ENCODE data around the gene C22orf31.

Gene C22orf31

DNA sequence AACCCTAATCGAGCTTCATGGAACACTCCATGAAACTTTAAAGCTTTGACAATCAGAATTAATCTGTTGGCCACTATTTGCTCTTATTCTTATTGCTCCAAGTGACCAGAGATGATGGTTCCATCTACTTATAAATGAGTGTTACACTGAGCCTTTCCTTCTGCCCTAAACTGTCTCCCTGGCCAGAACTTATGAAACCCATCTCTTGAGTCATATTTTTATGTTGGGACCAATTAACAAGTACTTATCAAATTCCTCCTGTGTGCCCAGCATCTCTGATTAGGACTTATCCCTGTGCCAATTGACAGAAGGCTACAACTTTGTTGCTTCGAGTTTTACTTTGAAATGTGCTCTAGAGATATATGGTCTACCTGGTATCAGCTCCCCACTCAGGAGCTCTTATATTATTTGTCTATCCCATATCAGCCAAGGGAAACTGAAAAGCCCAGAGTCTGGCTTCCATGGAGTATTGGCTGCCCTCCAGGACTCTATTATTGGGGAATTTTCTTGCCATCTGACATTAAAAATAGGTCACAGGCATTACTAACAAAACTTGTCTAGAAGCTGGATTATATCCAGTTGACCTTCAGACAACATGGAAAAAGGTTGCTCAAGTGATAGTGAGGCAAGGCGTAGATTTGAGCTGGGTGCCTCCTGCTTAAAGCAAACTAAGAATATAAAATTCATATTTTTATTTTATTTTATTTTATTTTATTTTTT is 20.0 kb upstream of the C22orf31 start:
- no peak for DNase-seq (ENCODE audit: low spot score)

GRCh38 chr22:29080106-29080975 is 18.7 kb upstream of the C22orf31 start:
- no peak for DNase-seq (ENCODE audit: low spot score)

DNA sequence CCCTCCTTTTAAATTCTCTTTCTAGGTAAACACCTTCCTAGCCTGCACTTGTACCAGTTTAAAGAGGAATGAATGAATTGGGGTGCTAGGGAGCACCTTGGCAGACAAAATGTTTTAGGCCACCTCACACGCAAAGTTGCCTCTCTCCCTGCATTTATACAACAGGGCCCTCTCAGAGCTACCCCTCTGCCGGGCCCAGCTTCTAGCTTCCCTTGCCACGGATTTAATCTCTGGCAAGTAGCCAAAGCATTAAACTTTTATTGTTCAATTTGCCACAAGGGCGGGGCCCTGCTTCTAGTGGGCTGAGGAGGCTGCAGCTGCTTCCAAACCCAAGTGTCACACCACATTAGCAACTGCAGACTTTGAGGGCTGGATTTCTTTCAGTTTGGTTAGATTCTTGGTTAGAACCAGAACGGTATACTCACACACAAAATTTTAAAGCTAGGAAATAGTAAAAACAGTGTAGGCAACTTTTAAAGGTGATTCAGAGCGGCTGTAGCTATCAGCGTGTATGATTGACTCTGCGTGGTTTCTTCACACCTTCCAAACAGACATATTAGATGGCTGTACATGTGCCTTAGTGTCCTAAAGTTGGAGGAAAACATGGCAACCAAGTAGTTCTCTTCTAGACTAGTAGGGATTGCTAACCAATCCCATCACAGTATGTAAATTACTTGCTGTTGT is 17.7 kb upstream of the C22orf31 start:
- DNase-seq (ENCODE audit: low spot score), result peak; percentile 26

GRCh38 chr22:29078869-29079207 is 17.2 kb upstream of the C22orf31 start:
- DNase-seq (ENCODE audit: low spot score), result no peak

DNA sequence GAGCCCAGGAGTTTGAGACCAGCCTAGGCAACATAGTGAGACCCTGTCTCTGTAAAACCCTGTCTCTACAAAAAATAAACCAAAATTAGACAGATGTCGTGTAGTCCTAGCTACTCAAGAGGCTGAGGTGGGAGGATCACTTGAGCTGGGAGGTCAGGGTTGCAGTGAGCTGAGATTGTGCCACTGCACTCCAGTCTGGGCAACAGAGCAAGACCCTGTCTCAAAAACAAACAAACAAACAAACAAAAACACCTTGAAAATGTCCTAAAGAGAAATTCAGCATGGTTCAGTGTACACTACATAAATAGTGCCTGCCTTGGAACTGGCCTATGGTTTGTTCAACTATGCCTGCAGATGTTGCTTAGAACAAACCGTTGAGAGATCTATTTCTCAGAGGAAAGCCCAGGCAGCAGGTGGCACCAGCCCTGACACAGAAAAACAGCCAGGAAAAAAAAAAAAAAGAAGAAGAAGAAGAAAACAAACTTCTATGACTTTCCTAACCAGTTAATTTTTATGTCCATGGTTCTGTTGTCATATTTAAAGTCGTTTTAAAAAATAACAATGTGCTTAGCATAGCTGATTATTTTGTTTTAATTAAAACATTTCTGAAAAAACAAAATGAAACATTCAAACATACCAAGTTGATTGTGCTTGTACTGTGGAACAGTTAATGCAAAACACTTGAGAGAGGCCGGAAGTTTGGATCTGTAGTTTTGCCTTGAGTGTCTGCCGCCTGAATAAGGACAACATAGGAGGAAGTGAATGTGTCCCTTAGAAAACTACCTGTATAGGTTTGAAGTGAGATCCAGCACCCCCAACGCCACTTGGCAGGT is 16.6 kb upstream of the C22orf31 start:
- no peak for DNase-seq (ENCODE audit: low spot score)

GRCh38 chr22:29074276-29074772 is 12.7 kb upstream of the C22orf31 start:
- DNase-seq (ENCODE audit: low spot score), result no peak

DNA sequence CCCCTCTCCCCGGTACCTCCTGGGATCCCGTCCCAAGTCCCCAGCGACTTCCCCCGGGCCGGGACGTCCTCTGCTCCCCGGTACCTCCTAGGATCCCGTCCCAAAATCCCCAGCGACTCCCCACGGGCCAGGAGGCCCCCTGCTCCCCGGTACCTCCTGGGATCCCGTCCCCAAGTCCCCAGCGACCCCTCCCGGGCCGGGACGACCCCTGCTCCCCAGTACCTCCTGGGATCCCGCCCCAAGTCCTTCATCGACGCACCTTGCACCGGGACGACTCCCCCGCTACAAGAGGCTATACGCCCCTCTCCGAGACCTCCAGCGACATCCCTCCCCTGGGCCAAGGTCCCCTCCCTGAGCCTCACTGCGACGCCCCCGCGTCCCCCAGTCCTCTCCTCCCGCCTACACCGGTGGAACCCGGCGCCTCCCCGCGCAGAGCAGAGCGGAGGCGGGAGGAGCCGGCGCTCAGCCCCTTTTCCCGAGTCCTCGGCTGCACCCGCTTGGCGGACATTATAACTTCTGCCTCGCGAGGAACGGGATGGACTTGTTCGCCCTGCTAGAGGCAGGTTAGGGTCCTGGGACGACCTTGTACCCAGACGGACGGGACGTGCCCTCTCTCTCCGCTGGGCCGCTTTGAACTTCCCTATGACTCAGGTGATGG is 12.1 kb upstream of the C22orf31 start:
- DNase-seq (ENCODE audit: low spot score), result peak; percentile 66

DNA sequence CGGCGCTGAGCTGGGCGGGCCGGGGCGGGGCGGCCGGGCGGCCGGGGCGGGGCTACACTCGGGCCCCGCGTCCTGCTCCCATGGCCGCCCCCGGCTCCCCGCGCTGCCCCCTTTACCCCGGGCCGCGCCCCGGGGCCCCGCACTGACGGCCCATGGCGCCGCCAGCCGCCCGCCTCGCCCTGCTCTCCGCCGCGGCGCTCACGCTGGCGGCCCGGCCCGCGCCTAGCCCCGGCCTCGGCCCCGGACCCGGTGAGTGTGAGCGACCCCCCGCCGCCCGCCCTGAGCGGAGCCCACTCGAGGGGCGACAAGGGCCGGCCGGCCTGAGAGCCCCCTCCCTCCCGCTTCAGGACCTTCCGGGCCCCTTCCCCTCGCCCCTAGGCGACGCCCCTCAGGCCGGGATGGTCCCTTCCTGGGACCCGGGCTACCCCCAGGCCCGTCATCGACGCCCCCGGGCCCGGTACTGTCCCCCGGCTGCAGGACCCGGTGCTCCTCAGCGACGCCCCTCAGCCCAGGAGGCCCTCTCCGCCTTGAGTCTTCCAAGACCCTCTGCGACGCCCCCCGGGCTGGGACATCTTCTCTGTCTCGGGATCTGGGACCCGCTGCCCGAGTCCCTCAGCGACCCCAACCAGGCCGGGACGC is 11.5 kb upstream of the C22orf31 start, which contains the start of gene KREMEN1:
TSS of gene KREMEN1 (plus strand) at position 57 of the 639 bp plus-strand sequence. CDS start at position 153, 96 bp downstream.
- no peak for DNase-seq (ENCODE audit: low spot score)

DNA sequence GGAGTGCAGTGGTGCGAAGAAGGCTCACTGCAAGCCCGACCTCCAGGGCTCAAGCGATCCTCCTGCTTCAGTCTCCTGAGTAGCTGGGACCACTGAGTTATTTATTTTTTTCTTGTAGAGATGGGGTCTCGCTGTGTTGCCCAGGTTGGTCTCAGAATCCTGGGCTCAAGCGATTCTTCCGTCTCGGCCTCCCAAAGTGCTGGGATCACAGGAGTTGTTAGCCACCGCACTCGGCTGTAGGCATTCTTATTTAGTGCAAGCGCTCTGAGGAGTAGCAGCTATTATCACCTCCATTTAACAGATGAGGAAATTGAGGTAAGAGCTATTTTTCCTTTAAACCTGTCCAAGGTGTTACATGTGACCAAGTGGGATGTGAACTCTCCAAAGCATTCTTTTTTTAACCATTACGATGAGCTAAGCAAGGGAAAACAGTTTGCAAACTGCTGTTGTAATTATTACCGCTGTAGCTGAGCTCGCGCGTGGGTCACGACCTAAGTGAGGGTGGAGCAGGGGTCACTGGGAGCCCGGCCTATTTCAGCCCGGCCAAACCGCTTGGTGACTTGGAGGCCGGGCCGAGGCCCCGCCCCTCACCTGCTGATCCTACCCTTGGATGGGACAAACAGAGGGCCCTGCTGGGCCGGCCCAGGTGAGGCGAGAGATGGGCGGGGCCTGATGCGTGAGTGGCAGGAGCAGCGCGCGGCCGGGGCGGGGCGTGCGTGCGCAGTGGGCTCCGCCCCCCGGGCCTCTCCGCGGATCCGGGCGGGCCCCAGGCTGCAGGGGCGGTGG is 10.8 kb upstream of the C22orf31 start:
- peak; percentile 99 for DNase-seq (ENCODE audit: low spot score)

- DNase-seq (ENCODE audit: low spot score), result peak; percentile 30
Observed at GRCh38 chr22:29071261-29072045, 9.8 kb upstream of the C22orf31 start.

GRCh38 chr22:29070490-29070889 is 8.9 kb upstream of the C22orf31 start:
- no peak for DNase-seq (ENCODE audit: low spot score)

- no peak for DNase-seq (ENCODE audit: low spot score)
Observed at GRCh38 chr22:29069463-29069862, 7.8 kb upstream of the C22orf31 start.

- no peak for DNase-seq (ENCODE audit: low spot score)
Observed at GRCh38 chr22:29065468-29066190, 4.0 kb upstream of the C22orf31 start.

DNA sequence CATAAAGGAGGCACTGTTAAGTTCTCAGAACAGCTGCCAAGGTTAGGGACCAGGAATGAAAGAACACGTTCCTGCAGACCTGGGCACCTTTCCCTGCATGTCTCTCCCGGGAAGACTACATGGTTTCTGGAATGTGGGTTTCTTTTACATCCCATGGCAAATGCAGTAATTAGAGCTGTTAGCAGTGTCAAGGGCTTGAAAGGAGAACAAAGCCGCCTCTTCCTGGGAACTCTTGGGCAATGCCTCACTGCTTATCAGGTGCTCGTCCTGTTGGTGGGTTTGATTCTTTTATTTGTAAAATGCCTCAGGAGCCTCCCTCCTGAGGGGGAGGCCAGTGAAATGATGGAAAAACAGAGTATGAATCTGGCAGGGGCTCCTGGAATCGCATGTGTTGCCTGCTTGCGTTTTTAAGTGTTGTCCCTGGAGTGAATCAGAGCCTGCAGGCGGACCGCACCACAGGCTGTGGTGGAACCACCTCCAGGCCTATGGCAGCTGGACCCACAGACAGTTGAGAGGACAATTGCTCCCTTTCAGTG is 723 bp upstream of the C22orf31 start:
- no peak for DNase-seq (ENCODE audit: low spot score)

DNA sequence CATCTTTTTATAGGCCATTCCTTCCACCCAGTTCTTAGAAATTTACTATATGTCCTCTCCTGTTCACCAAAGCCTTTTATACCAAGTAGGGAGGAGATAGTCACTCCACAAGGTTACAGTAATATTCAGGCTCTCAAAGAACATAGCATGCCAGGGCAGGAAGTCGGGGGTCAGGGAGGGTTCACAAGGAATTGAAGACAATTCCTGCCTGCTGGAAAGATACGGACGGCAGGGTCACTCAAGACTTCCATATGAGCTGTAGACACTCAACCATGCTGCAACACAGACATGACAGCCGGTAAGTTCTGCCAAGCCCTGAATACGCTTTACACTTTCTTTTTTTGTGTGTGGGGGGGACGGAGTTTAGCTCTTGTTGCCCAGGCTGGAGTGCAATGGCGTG is 700 bp downstream of the C22orf31 start:
- no peak for DNase-seq (ENCODE audit: low spot score)

- no peak for DNase-seq (ENCODE audit: low spot score)
Observed at GRCh38 chr22:29060251-29060869, 1.3 kb downstream of the C22orf31 start.

- no peak for DNase-seq (ENCODE audit: low spot score)
Observed at GRCh38 chr22:29056472-29056871, 5.2 kb downstream of the C22orf31 start.
